DOHH2 (cell line): ENCODE results near the gene HSPA1L.

Experiments
- CTCF ChIP-seq: fragments of 200-600 bp; sonication (generic); IDR thresholded peaks from one replicate; pipeline ENCODE4 v1.5.1; 2014; ENCODE audit warnings: antibody characterized with exemption, mild to moderate bottlenecking, low read depth, low read length; ENCODE audit not compliant: poor library complexity, severe bottlenecking
- EZH2phosphoT487 ChIP-seq: fragments of 200-600 bp; sonication (generic); IDR thresholded peaks from 2 replicates; pipeline ENCODE4 v1.6.1; 2017; ENCODE audit warnings: borderline replicate concordance, mild to moderate bottlenecking, antibody characterized with exemption, low read length, moderate library complexity, mixed read lengths

GRCh38 chr6:31776485-31776988 is 38.5 kb downstream of the HSPA1L start:
- no peak for TF ChIP-seq EZH2phosphoT487
- no peak for TF ChIP-seq CTCF
